Measurements from ENCODE around the gene FMO4.
A peak's percentile ranks its signal among the peaks of the same experiment; 100 is the strongest.

DNA sequence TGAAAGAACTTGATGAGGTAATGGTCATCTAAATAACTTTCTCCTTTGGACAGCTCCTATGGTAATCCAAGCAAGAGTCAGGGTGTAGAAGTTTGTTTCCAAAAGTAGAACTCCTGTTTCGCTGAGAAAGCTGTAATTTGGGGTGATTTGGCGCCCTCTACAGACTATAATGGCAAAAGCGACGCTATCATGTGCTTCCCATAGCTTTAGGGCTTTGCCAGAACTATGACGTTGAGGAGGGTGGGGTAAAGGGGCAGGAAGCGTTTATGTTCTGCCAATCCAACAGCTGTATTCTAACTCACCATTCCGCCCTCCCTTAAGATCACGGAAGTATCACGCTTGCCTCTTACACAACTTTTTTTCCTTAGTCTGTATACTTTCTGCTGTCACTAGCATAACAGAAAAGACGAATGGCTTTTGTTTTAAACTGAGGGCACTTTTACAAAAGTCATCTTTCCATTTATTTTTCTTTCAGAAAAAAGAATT, at the start of gene FMO4:
- TF ChIP-seq CTCF (IDR thresholded peaks at IDR 0.05; ENCODE audit: low read depth, low read length) (peak; percentile 70), POLR2A (IDR thresholded peaks at IDR 0.05; ENCODE audit: extremely low read depth, insufficient read length) (peak; percentile 38)
